GM12891 (cell line): ENCODE results near the gene SHKBP1.
A peak's percentile ranks its signal among the peaks of the same experiment; 100 is the strongest.

ENCODE experiments used
- DNase-seq: peaks from one replicate; pipeline ENCODE4 v3.0.0; 2011; ENCODE audit warnings: low spot score; ENCODE audit not compliant: insufficient read length
- FAIRE-seq: peaks from 2 replicates; lab custom pipeline; 2011; peaks lifted over from hg19 to GRCh38; lab: Jason Lieb, UNC
- PAX5 ChIP-seq: IDR thresholded peaks from 2 replicates; pipeline ENCODE4 v1.6.1; 2011; ENCODE audit warnings: low read length, moderate library complexity, mild to moderate bottlenecking; ENCODE audit not compliant: insufficient read depth, severe bottlenecking
- POLR2A ChIP-seq: IDR thresholded peaks from 2 replicates; pipeline ENCODE4 v1.6.1; 2011; ENCODE audit warnings: low read depth, low read length, control low read depth
- POLR2AphosphoS5 ChIP-seq: IDR thresholded peaks from 2 replicates; pipeline ENCODE4 v1.6.1; 2011; ENCODE audit warnings: low read depth, low read length, control low read depth
- POU2F2 ChIP-seq: IDR thresholded peaks from 2 replicates; pipeline ENCODE4 v1.6.1; 2011; ENCODE audit warnings: low read depth, mild to moderate bottlenecking, control low read depth, low read length, moderate library complexity
- SPI1 ChIP-seq: IDR thresholded peaks from 2 replicates; pipeline ENCODE4 v1.6.1; 2011; ENCODE audit warnings: low read depth, low read length, control low read depth
- TAF1 ChIP-seq: IDR thresholded peaks from 2 replicates; pipeline ENCODE4 v1.6.1; 2011; ENCODE audit warnings: low read depth, low read length, control low read depth

SHKBP1 gene

DNA sequence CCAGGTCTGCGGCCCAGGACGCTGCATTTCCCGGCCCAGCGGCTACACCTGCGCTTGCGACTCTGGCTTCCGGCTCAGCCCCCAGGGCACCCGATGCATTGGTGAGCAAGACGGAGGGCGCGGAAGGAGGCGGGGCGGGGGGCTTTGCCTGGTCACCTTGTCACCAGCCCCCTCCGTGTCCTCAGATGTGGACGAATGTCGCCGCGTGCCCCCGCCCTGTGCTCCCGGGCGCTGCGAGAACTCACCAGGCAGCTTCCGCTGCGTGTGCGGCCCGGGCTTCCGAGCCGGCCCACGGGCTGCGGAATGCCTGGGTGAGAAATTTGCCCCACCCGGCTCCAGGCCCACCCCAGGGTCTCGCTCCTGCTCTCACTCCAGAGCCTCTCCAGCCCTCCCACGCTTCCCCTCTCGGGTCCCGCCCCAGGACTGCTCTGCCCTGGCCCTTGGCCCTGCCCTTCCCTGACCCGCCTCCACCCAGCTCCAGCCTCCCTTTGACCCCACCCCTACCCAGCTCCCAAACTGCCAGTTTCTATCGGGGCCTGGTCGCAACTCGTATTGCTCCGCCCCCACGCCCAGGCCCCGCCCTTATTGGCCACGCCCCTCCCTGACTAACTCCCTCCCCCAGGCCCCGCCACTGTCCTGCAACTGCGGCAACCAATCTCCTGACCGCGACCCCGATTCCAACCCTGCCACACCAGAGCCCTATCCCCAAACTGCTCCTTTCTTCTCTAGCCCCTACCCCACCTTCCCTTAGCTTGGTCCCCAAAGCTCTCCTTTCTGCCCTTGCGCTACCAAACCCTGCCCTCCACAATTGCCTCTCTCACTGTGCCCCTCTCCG is 33.1 kb downstream of the SHKBP1 start:
- peak; percentile 84 for FAIRE-seq
- DNase-seq, result peak; percentile 85
- TF ChIP-seq POLR2AphosphoS5 (no peak), POU2F2 (no peak), POLR2A (no peak), TAF1 (no peak), SPI1 (no peak), PAX5 (no peak)

DNA sequence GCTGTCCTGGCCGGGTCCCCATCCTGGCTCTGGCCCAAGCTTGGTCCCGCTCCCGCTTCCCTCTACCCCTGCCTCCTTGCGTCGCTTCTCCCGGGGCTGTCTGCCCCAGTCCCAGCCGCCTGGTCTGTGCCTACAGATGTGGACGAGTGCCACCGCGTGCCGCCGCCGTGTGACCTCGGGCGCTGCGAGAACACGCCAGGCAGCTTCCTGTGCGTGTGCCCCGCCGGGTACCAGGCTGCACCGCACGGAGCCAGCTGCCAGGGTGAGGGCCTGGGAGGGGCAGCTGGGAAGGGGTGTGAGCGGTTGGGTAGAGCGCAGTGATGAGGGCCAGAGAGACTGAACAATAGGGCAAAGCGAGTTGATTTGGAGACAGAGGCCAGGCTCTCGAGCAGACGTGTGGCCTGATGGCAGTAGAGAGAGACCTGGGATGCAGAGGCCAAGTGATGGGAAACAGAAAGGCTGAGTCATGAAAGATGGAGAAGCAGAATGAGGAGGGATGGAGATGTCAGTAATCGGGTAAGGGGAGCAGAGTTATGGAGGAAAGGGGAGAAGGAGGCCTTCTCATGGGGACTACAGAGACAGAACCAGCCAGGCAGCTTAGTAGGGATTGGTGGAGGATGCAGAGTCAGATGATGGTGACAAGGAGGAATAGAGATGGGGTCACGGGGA is 33.9 kb downstream of the SHKBP1 start:
- FAIRE-seq (no peak), DNase-seq (no peak)
- TF ChIP-seq PAX5 (no peak), POU2F2 (no peak), POLR2AphosphoS5 (no peak), TAF1 (no peak), POLR2A (no peak), SPI1 (no peak)

DNA sequence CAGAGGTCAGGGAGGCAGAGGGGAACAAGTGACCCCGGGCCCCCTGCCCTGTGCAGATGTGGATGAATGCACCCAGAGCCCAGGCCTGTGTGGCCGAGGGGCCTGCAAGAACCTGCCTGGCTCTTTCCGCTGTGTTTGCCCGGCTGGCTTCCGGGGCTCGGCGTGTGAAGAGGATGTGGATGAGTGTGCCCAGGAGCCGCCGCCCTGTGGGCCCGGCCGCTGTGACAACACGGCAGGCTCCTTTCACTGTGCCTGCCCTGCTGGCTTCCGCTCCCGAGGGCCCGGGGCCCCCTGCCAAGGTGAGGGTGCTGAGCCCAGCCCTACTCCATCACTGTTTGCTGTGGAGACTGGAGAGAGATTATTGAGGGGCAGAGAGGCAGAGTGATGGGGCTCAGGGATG is 34.4 kb downstream of the SHKBP1 start:
- no peak for FAIRE-seq
- TF ChIP-seq SPI1, result no peak
- no peak for TF ChIP-seq PAX5
- TF ChIP-seq POLR2AphosphoS5, result no peak
- TF ChIP-seq POU2F2, result no peak
- TF ChIP-seq TAF1, result no peak
- TF ChIP-seq POLR2A, result no peak
- DNase-seq, result no peak

DNA sequence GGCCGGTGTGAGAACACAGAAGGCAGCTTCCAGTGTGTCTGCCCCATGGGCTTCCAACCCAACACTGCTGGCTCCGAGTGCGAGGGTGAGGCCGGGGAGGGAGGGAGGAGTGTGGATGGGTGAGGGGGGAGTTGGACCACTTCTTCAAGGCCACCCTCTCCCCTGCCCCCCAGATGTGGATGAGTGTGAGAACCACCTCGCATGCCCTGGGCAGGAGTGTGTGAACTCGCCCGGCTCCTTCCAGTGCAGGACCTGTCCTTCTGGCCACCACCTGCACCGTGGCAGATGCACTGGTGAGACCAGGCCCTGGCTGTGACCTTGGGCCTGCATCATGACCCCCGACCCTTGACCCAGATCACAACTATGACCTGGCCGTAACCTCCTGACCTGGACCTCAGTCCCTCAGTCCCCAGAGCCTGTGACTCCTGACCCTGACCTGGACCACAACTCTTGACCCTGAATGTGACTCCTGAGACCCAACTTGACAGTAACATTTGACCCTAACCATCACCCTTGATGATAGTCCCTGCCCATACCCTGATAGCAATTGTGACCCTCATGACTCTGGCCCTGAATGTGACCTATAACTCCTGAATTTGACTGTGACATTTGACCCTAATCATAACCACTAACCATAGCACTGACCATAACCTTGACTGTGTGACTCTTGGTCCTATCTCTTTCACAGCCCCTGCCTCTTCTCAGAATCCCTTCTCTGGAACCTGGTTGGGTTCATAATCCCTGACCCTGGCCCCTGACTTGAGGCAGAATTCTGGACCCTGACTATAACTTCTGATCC is 35.4 kb downstream of the SHKBP1 start:
- DNase-seq, result no peak
- FAIRE-seq, result peak; percentile 43
- TF ChIP-seq TAF1 (no peak), POU2F2 (no peak), SPI1 (no peak), POLR2AphosphoS5 (no peak), PAX5 (no peak), POLR2A (no peak)

DNA sequence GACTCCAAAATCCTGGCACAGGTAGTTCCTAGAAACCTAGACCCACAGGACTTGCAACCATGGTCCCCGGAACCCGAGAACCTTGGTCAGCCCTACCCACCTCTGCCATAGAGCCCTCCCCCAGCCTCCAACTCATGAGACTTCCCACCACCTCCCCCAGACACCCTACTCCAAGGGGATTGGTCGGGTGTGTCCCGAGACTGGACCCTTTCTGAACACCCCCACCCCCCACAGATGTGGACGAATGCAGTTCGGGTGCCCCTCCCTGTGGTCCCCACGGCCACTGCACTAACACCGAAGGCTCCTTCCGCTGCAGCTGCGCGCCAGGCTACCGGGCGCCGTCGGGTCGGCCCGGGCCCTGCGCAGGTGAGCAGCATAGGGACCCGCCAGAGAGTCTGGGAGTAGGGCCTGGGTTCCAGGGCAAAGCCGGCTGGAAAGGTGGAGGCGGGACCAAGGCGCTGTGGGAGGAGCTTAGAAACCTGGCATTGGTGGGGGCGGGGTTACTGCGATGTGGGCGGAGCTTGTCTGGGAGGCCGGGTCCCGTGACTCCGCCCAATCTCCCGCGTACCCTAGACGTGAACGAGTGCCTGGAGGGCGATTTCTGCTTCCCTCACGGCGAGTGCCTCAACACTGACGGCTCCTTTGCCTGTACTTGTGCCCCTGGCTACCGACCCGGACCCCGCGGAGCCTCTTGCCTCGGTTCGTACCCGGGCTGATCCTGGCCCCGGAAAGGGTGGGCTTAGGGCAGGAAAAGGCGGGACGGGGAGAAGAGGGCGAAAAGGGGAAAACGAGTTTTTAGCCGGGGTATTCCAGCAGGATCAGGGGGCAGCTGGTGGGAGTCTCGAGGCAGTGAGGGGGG is 36.4 kb downstream of the SHKBP1 start:
- FAIRE-seq (peak; percentile 75), DNase-seq (no peak)
- no peak for TF ChIP-seq PAX5
- no peak for TF ChIP-seq TAF1
- TF ChIP-seq POLR2AphosphoS5, result no peak
- TF ChIP-seq POU2F2, result no peak
- no peak for TF ChIP-seq POLR2A
- TF ChIP-seq SPI1, result no peak

DNA sequence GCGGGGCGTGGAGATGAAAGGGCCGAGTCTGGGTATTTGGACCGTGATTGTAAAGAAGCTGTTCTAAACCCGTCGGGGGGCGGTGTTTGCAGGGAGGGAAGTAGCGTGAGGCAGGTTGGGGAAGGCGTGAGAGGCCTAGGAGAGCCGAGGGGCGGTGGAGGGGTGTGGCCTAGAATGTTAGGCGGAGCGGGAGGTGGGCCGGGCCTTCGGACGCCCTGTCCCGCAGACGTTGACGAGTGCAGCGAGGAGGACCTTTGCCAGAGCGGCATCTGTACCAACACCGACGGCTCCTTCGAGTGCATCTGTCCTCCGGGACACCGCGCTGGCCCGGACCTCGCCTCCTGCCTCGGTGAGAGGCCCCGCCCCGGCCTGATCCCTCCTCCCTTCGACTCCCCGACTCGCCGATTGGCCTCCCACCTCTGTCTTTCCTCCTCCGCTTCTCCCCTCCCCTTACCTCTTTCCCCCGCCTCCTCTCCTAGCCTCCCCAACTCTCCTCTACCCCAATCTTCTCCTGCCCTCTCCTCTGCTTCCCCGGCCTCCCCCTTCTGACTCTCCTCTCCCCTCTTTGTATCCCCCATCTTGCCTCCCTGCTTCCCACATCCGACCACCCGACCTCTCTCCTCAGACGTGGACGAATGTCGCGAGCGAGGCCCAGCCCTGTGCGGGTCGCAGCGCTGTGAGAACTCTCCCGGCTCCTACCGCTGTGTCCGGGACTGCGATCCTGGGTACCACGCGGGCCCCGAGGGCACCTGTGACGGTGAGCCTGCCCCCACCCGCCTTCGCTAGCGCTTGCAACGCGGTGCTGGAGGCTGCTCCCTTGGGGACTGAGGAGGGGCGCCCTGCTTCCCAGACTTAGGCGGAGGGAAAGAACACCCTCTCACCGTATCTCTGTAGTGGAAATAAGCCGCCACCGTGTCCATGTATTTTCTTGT is 37.3 kb downstream of the SHKBP1 start:
- peak; percentile 87 for DNase-seq
- TF ChIP-seq POLR2AphosphoS5 (no peak), PAX5 (no peak), SPI1 (peak; percentile 26; the same call in 1 of the 2 replicates)
- peak; percentile 89 for FAIRE-seq

DNA sequence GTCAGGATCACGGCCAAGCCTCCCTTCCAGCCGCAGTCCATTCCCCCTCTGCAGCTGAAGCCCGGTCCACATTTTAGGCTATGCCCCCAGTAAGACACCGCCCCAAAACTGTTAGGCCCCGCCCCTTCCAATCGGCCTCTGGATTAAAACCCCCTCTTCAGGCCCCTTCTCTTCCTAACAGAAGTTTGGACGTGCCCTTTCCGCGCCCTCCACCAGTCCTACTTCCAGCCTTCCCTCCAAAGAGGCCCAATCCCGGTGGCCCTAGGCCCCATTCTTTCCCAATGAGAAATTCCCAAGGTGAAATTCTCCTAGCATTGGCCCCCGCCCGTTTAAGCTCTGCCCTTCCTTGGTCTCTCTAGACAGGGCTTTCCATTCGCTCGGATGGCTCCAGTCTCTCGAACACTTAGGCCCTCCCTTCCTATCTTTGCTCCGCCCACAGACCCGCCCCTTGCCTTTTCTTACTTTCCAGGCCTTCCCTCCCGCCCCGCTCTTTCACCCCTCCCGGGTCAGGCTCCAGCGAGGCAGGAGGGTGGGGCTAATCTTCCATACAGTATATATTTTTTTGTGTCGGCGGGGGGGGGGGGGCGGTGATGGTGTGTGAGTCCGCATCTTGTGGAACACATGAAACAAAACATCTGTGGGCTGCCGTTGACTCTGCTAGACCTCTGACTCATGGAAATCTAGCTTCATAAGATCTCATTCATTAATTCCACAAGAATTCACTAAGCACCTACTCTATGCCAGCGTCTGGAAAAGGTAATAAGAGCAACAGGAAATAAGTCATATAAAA is 38.1 kb downstream of the SHKBP1 start:
- FAIRE-seq, result no peak
- no peak for DNase-seq
- TF ChIP-seq TAF1 (no peak), POU2F2 (no peak), POLR2AphosphoS5 (no peak), SPI1 (no peak), PAX5 (no peak), POLR2A (no peak)

DNA sequence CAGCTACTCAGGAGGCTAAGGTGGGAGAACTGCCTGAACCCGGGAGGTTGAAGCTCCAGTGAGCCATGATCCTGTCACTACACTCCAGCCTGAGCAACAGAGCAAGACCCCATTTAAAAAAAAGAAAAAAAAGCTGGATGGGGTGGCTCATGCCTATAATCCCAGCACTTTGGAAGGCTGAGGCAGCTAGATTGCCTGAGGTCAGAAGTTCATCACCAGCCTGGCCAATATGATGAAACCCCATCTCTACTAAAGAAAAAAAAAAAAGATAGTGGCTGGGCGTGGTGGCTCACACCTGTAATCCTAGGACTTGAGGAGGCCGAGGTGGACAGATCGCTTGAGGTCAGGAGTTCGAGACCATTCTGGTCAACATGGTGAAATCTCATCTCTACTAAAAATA is 39.5 kb downstream of the SHKBP1 start:
- DNase-seq (no peak), FAIRE-seq (no peak)
- no peak for TF ChIP-seq TAF1
- TF ChIP-seq POU2F2, result no peak
- no peak for TF ChIP-seq SPI1
- TF ChIP-seq POLR2AphosphoS5, result no peak
- TF ChIP-seq POLR2A, result no peak
- no peak for TF ChIP-seq PAX5
